NCI-H510A (cell line): ENCODE results near the gene LGALS9.
"Not testable (repeated sequence)": the region's sequence is repeated elsewhere in the genome, so short reads cannot be mapped to it uniquely, and the experiment has no call there.

Source experiments
- DNase-seq: peaks from one replicate; lab custom pipeline; 2025; lab: John Stamatoyannopoulos, UW

Gene LGALS9

GRCh38 chr17:27690882-27691281 lies 59.9 kb downstream of the LGALS9 start:
- DNase-seq = no peak

DNA sequence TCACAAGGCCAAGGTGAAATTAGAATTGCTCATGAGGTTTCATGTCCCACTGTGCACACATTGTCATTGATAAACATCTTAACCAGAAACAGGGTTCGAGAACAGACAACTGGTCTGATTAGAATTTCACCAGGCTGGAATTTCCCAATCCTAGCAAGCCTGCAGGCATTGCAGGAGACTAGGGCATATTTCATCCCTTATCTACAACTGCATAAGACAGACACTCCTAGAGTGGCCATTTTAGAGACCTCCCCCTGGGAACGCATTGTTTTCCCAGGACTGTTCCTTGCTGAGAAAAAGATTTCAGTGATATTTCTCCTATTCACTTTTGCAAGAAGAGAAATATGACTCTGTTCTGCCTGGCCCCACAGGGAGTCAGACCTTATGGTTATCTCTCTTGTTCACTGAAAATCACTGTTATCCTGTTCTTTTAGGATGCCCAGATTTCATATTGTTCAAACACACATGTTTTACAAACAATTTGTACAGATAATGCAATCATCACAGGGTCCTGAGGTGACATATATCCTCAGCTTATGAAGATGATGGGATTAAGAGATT lies 64.3 kb downstream of the LGALS9 start:
- not testable (repeated sequence) for DNase-seq
